K562 (cell line): ENCODE data around the gene PDZK1IP1. TPM values are rescaled to one million over a fixed set of nuclear protein-coding genes. Genes with fewer than 3 reads are reported as not detected.

Source experiments
- BACH1 ChIP-seq: fragments of 200-800 bp; sonication (Bioruptor generic); IDR thresholded peaks from 2 replicates; pipeline ENCODE4 v1.6.1; 2016; ENCODE audit warnings: missing genetic modification characterization, missing compliant biosample characterization
- CCAR2 ChIP-seq: fragments of 200-400 bp; formaldehyde crosslinking; IDR thresholded peaks from 2 replicates; pipeline ENCODE4 v1.6.1; 2017; ENCODE audit warnings: mild to moderate bottlenecking, low read depth, low read length
- CREBBP ChIP-seq: IDR thresholded peaks from one replicate; pipeline ENCODE4 v1.6.1; 2012; ENCODE audit warnings: low read depth, mild to moderate bottlenecking, control low read depth, inconsistent platforms, low read length
- HDAC8 ChIP-seq: fragments of 450-650 bp; IDR thresholded peaks from 2 replicates; pipeline ENCODE4 v1.6.1; 2016; ENCODE audit warnings: mild to moderate bottlenecking, missing genetic modification characterization, moderate library complexity, missing compliant biosample characterization
- HMG20A ChIP-seq: fragments of 450-650 bp; formaldehyde crosslinking; conservative IDR thresholded peaks from 2 replicates; pipeline ENCODE4 v1.4.0; 2020; ENCODE audit warnings: mild to moderate bottlenecking, mixed read lengths
- JUN ChIP-seq, 2 experiments: sonication (generic) in 1 of 2; formaldehyde crosslinking in 1 of 2; IDR thresholded peaks; 2 replicates each; pipeline versions ENCODE4 v1.6.1 to v1.8.0; 2012 to 2022; ENCODE audit warnings: borderline replicate concordance in 2 of 2, mild to moderate bottlenecking in 2 of 2, improper control_type of control experiment in 1 of 2, low read depth in 1 of 2, low read length in 1 of 2, missing genetic modification reagents in 1 of 2
- PCBP1 ChIP-seq: fragments of 200-400 bp; formaldehyde crosslinking; IDR thresholded peaks from 2 replicates; pipeline ENCODE4 v1.6.1; 2018; ENCODE audit warnings: mild to moderate bottlenecking, low read depth, low read length; ENCODE audit not compliant: poor library complexity, severe bottlenecking
- PHB2 ChIP-seq: fragments of 450-650 bp; IDR thresholded peaks from 2 replicates; pipeline ENCODE4 v1.6.1; 2017; ENCODE audit warnings: low read depth
- RBBP5 ChIP-seq: fragments of 200-600 bp; sonication (generic); IDR thresholded peaks from 2 replicates; pipeline ENCODE4 v1.6.1; 2012; ENCODE audit warnings: borderline replicate concordance, mild to moderate bottlenecking, low read length, control low read depth, inconsistent platforms; ENCODE audit not compliant: insufficient read depth, poor library complexity, severe bottlenecking
- SRSF3 ChIP-seq: fragments of 200-400 bp; formaldehyde crosslinking; IDR thresholded peaks from 2 replicates; pipeline ENCODE4 v1.6.1; 2016; ENCODE audit warnings: mild to moderate bottlenecking, low read length, moderate library complexity; ENCODE audit not compliant: insufficient read depth
- TARDBP ChIP-seq: fragments of 450-650 bp; IDR thresholded peaks from 2 replicates; pipeline ENCODE4 v1.6.1; 2016
- ZBTB7A ChIP-seq: IDR thresholded peaks from 2 replicates; pipeline ENCODE4 v1.6.1; 2011; ENCODE audit warnings: low read depth, mild to moderate bottlenecking, low read length, moderate library complexity, borderline replicate concordance; ENCODE audit not compliant: control insufficient read depth
- ZNF584 ChIP-seq: fragments of 200-800 bp; sonication (Bioruptor generic); IDR thresholded peaks from 2 replicates; pipeline ENCODE4 v1.6.1; 2016; ENCODE audit warnings: low read depth, mild to moderate bottlenecking, missing genetic modification characterization, missing compliant biosample characterization
- ZNF77 ChIP-seq: fragments of 250-450 bp; sonication (Bioruptor Pico); IDR thresholded peaks from 2 replicates; pipeline ENCODE4 v1.5.0; 2020
- polyA plus RNA-seq, 8 experiments: library from polyadenylated mRNA; depleted of rRNA in 4 of 8; stranded (reverse) in 5 of 8; unstranded in 3 of 8; fragments of >200 nt; fragmentation: Nextera tagmentation in 2 of 8; fragmentation: Illumina TruSeq in 1 of 8; extraction: Ambion mirVana in 2 of 8; extraction: Trizol in 1 of 8; gene quantifications; 2 replicates each; pipeline versions ENCODE4 v1.2.1 to v1.2.3, GENCODE V29; 2011 to 2014; ENCODE audit warnings: inconsistent platforms in 1 of 8, missing spikeins in 1 of 8
- total RNA-seq, 7 experiments: library from RNA; depleted of rRNA in 6 of 7; stranded (reverse); fragments of >200 nt in 6 of 7; fragmentation: Illumina TruSeq in 2 of 7; extraction: Trizol in 2 of 7; gene quantifications; 2 replicates each; pipeline versions ENCODE4 v1.2.1 to v1.2.3, GENCODE V29; 2011 to 2021; ENCODE audit warnings: low replicate concordance in 1 of 7
- TF ChIP-seq, protein P1 (sequence below), 2 experiments: IDR thresholded peaks; 2 replicates each; pipeline ENCODE4 v1.6.1; 2011; ENCODE audit warnings: borderline replicate concordance in 1 of 2, control low read depth in 1 of 2, low read depth in 1 of 2, low read length in 1 of 2, mild to moderate bottlenecking in 1 of 2, mixed read lengths in 1 of 2, moderate library complexity in 1 of 2; ENCODE audit not compliant: insufficient read depth in 1 of 2, insufficient read length in 1 of 2, poor library complexity in 1 of 2, severe bottlenecking in 1 of 2; ENCODE audit errors: extremely low read depth in 1 of 2
- TF ChIP-seq, protein P2 (sequence below), 2 experiments: fragments of 450-650 bp; IDR thresholded peaks; 2 replicates each; pipeline ENCODE4 v1.6.1; 2018; ENCODE audit warnings: mild to moderate bottlenecking in 2 of 2, low read depth in 1 of 2; ENCODE audit not compliant: partially characterized antibody in 2 of 2
- TF ChIP-seq, protein P3 (sequence below): fragments of 450-650 bp; IDR thresholded peaks from 2 replicates; pipeline ENCODE4 v1.6.1; 2017; ENCODE audit warnings: antibody characterized with exemption, mild to moderate bottlenecking

Gene PDZK1IP1
- total and polyA plus RNA-seq, 9 of the 15 experiments (the other 6 are each of a cell fraction or from before 2014, with no cell fraction given): 0.17 to 0.68 (median 0.53) TPM; not detected in 2

DNA sequence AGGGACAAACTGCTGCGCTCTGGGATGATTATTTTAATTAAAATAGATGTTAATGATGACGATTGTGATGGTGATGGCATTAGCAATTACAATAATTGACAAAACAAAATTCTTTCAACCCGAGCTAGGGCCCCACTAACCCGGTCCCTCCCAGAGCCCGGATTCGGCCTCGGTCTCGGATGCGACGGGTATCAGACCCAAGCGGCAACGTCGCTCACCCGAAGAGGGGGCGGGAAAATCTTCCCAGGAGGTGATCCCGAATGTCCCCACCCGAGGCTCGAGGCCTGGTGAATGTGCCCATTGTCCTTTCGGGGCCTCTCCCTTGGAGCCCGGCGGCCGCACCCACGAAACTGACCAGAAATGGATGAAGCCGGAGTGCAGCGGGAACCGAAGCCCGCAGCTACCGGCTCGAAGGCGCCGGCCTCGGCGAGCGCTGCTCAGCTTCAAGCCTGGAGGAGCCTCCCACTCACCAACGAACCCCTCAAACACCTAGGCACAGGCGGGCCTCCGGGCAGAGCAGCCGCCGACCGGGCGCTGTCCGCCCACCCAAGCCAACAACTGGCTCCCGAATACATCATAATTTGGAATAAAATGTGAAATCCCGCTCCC is 41.0 kb upstream of the PDZK1IP1 start (continued):
- peak; percentile 62; the same call in 1 of the 2 replicates for TF ChIP-seq ZBTB7A
- TF ChIP-seq RBBP5: peak; percentile 45
- TF ChIP-seq PHB2: no peak
- TF ChIP-seq, protein P1, sequence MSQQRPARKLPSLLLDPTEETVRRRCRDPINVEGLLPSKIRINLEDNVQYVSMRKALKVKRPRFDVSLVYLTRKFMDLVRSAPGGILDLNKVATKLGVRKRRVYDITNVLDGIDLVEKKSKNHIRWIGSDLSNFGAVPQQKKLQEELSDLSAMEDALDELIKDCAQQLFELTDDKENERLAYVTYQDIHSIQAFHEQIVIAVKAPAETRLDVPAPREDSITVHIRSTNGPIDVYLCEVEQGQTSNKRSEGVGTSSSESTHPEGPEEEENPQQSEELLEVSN (IDR thresholded peaks at IDR 0.05; ENCODE audit: borderline replicate concordance in 1 of 2, extremely low read depth in 1 of 2, insufficient read depth in 1 of 2, insufficient read length in 1 of 2, low read depth in 1 of 2, low read length in 1 of 2, poor library complexity in 1 of 2, severe bottlenecking in 1 of 2): peak; percentile 44 to 69
- no peak for TF ChIP-seq BACH1
- TF ChIP-seq PCBP1: peak; percentile 56
- no peak for TF ChIP-seq HMG20A (CRISPR knock-in tag)
- TF ChIP-seq, protein P2, sequence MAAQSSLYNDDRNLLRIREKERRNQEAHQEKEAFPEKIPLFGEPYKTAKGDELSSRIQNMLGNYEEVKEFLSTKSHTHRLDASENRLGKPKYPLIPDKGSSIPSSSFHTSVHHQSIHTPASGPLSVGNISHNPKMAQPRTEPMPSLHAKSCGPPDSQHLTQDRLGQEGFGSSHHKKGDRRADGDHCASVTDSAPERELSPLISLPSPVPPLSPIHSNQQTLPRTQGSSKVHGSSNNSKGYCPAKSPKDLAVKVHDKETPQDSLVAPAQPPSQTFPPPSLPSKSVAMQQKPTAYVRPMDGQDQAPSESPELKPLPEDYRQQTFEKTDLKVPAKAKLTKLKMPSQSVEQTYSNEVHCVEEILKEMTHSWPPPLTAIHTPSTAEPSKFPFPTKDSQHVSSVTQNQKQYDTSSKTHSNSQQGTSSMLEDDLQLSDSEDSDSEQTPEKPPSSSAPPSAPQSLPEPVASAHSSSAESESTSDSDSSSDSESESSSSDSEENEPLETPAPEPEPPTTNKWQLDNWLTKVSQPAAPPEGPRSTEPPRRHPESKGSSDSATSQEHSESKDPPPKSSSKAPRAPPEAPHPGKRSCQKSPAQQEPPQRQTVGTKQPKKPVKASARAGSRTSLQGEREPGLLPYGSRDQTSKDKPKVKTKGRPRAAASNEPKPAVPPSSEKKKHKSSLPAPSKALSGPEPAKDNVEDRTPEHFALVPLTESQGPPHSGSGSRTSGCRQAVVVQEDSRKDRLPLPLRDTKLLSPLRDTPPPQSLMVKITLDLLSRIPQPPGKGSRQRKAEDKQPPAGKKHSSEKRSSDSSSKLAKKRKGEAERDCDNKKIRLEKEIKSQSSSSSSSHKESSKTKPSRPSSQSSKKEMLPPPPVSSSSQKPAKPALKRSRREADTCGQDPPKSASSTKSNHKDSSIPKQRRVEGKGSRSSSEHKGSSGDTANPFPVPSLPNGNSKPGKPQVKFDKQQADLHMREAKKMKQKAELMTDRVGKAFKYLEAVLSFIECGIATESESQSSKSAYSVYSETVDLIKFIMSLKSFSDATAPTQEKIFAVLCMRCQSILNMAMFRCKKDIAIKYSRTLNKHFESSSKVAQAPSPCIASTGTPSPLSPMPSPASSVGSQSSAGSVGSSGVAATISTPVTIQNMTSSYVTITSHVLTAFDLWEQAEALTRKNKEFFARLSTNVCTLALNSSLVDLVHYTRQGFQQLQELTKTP (IDR thresholded peaks at IDR 0.05; ENCODE audit: low read depth in 1 of 2, partially characterized antibody in 2 of 2): no peak
- TF ChIP-seq, protein P3, sequence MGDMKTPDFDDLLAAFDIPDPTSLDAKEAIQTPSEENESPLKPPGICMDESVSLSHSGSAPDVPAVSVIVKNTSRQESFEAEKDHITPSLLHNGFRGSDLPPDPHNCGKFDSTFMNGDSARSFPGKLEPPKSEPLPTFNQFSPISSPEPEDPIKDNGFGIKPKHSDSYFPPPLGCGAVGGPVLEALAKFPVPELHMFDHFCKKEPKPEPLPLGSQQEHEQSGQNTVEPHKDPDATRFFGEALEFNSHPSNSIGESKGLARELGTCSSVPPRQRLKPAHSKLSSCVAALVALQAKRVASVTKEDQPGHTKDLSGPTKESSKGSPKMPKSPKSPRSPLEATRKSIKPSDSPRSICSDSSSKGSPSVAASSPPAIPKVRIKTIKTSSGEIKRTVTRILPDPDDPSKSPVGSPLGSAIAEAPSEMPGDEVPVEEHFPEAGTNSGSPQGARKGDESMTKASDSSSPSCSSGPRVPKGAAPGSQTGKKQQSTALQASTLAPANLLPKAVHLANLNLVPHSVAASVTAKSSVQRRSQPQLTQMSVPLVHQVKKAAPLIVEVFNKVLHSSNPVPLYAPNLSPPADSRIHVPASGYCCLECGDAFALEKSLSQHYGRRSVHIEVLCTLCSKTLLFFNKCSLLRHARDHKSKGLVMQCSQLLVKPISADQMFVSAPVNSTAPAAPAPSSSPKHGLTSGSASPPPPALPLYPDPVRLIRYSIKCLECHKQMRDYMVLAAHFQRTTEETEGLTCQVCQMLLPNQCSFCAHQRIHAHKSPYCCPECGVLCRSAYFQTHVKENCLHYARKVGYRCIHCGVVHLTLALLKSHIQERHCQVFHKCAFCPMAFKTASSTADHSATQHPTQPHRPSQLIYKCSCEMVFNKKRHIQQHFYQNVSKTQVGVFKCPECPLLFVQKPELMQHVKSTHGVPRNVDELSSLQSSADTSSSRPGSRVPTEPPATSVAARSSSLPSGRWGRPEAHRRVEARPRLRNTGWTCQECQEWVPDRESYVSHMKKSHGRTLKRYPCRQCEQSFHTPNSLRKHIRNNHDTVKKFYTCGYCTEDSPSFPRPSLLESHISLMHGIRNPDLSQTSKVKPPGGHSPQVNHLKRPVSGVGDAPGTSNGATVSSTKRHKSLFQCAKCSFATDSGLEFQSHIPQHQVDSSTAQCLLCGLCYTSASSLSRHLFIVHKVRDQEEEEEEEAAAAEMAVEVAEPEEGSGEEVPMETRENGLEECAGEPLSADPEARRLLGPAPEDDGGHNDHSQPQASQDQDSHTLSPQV: peak; percentile 63; the same call in 1 of the 2 replicates
- TF ChIP-seq JUN (IDR thresholded peaks at IDR 0.05; ENCODE audit: borderline replicate concordance, low read depth, low read length): no peak
- 0 out of 2 replicates have a peak, but pooled peaks have one; percentile 38 for TF ChIP-seq JUN (CRISPR knock-in tag; IDR thresholded peaks at IDR 0.05; ENCODE audit: borderline replicate concordance)
- TF ChIP-seq TARDBP: peak; percentile 50; the same call in 1 of the 2 replicates
- no peak for TF ChIP-seq ZNF584 (CRISPR knock-in tag)
- 0 out of 2 replicates have a peak, but pooled peaks have one; percentile 85 for TF ChIP-seq SRSF3
- TF ChIP-seq CREBBP: no peak
- no peak for TF ChIP-seq CCAR2
- TF ChIP-seq HDAC8 (tag): no peak
- no peak for TF ChIP-seq ZNF77 (CRISPR knock-in tag)
